A549 (cell line): ENCODE data around the gene MAP4K4.

Experiments
- BCL3 ChIP-seq: fragments of >200 bp; sonication (Bioruptor Twin); formaldehyde crosslinking; IDR thresholded peaks from 3 replicates; pipeline ENCODE4 v1.6.1; 2016
- BHLHE40 ChIP-seq: IDR thresholded peaks from 2 replicates; pipeline ENCODE4 v1.6.1; 2012; ENCODE audit warnings: low read depth, low read length, inconsistent platforms
- CBX8 ChIP-seq: fragments of 200-600 bp; sonication (generic); IDR thresholded peaks from 2 replicates; pipeline ENCODE4 v1.6.1; 2016
- CHD2 ChIP-seq: fragments of 150-350 bp; IDR thresholded peaks from 2 replicates; pipeline ENCODE4 v1.6.1; 2014; ENCODE audit warnings: low read length; ENCODE audit not compliant: partially characterized antibody
- CTCF ChIP-seq: fragments of >200 bp; sonication (Bioruptor Twin); formaldehyde crosslinking; IDR thresholded peaks from 3 replicates; pipeline ENCODE4 v1.5.1; 2016
- GATA3 ChIP-seq: IDR thresholded peaks from 2 replicates; pipeline ENCODE4 v1.6.1; 2012; ENCODE audit warnings: borderline replicate concordance
- POLR2A ChIP-seq: IDR thresholded peaks from 2 replicates; pipeline ENCODE4 v1.6.1; 2012; ENCODE audit warnings: mild to moderate bottlenecking, low read length
- POLR2AphosphoS2 ChIP-seq: conservative IDR thresholded peaks from 2 replicates; pipeline ENCODE4 v1.6.1; 2012; ENCODE audit warnings: low read length, improper control_type of control experiment, inconsistent platforms
- RNF2 ChIP-seq: fragments of 200-600 bp; sonication (generic); IDR thresholded peaks from 2 replicates; pipeline ENCODE4 v1.6.1; 2016; ENCODE audit warnings: low read depth, mild to moderate bottlenecking, antibody characterized with exemption, moderate library complexity, borderline replicate concordance
- SREBF2 ChIP-seq: fragments of 450-650 bp; IDR thresholded peaks from 2 replicates; pipeline ENCODE4 v1.6.1; 2014; ENCODE audit warnings: mild to moderate bottlenecking, moderate library complexity
- ZSCAN20 ChIP-seq: fragments of 250-450 bp; sonication (Bioruptor Pico); IDR thresholded peaks from 2 replicates; pipeline ENCODE4 v1.8.0; 2022; ENCODE audit warnings: mild to moderate bottlenecking, moderate library complexity

GRCh38 chr2:101722864-101723263 is 25.4 kb downstream of the MAP4K4 start:
- no peak for TF ChIP-seq CBX8
- TF ChIP-seq RNF2 = no peak
- no peak for TF ChIP-seq BCL3
- no peak for TF ChIP-seq POLR2AphosphoS2
- no peak for TF ChIP-seq CTCF
- TF ChIP-seq SREBF2 = no peak
- no peak for TF ChIP-seq POLR2A
- TF ChIP-seq GATA3 = no peak
- TF ChIP-seq ZSCAN20 = no peak
- TF ChIP-seq CHD2 = no peak
- TF ChIP-seq BHLHE40 = no peak
